Fibroblast of lung (primary cell): ENCODE data around the gene HLA-G. TPM values are rescaled to one million over a fixed set of nuclear protein-coding genes. Genes with fewer than 3 reads are reported as not detected.

Source experiments
- DNase-seq, 2 donors: peaks; one replicate each; pipeline versions ENCODE4 v3.0.0 to v3.0.0-alpha.2; 2010; ENCODE audit warnings: low read depth in 2 of 2
- H2AFZ ChIP-seq: 2 replicates; pipeline ENCODE4 v1.5.1; 2012; ENCODE audit warnings: low read length, control low read depth, inconsistent platforms
- H3K27ac ChIP-seq: 2 replicates; pipeline ENCODE4 v1.5.1; 2011; ENCODE audit warnings: low read length, control low read depth; ENCODE audit not compliant: insufficient read depth
- H3K27me3 ChIP-seq: 2 replicates; pipeline ENCODE4 v1.5.1; 2011; ENCODE audit warnings: mild to moderate bottlenecking, low read length; ENCODE audit not compliant: control insufficient read depth, insufficient read depth
- H3K36me3 ChIP-seq: 2 replicates; pipeline ENCODE4 v1.5.1; 2011; ENCODE audit warnings: low read length; ENCODE audit not compliant: control insufficient read depth, insufficient read depth
- H3K4me1 ChIP-seq: 2 replicates; pipeline ENCODE4 v1.5.1; 2011; ENCODE audit warnings: low read length; ENCODE audit not compliant: control insufficient read depth, insufficient read depth; ENCODE audit errors: extremely low read depth
- H3K4me2 ChIP-seq: 2 replicates; pipeline ENCODE4 v1.5.1; 2011; ENCODE audit warnings: low read length, control low read depth; ENCODE audit not compliant: insufficient read depth; ENCODE audit errors: extremely low read depth
- H3K4me3 ChIP-seq, 4 experiments: fragments of 200-600 bp in 1 of 4; sonication (generic) in 1 of 4; replicated peaks in 1 of 4; 2 replicates each; pipeline ENCODE4 v1.5.1; 2011 to 2016; ENCODE audit warnings: low read length in 4 of 4, low read depth in 3 of 4, mild to moderate bottlenecking in 3 of 4, control low read depth in 2 of 4, inconsistent platforms in 1 of 4, mixed read lengths in 1 of 4; ENCODE audit not compliant: insufficient read depth in 1 of 4; ENCODE audit errors: control extremely low read depth in 1 of 4
- H3K79me2 ChIP-seq: 2 replicates; pipeline ENCODE4 v1.5.1; 2012; ENCODE audit warnings: mild to moderate bottlenecking, low read length, inconsistent platforms; ENCODE audit not compliant: control insufficient read depth, insufficient read depth
- H3K9ac ChIP-seq: 2 replicates; pipeline ENCODE4 v1.5.1; 2011; ENCODE audit warnings: mild to moderate bottlenecking, low read length, control low read depth; ENCODE audit not compliant: insufficient read depth
- H3K9me3 ChIP-seq: 2 replicates; pipeline ENCODE4 v1.5.1; 2012; ENCODE audit warnings: low read depth, low read length; ENCODE audit not compliant: control insufficient read depth, insufficient read depth
- H4K20me1 ChIP-seq: 2 replicates; pipeline ENCODE4 v1.5.1; 2011; ENCODE audit warnings: low read length; ENCODE audit not compliant: control insufficient read depth, insufficient read depth; ENCODE audit errors: extremely low read depth
- EZH2 ChIP-seq: IDR thresholded peaks from 2 replicates; pipeline ENCODE4 v1.5.1; 2012; ENCODE audit warnings: low read length, control low read depth, mild to moderate bottlenecking; ENCODE audit errors: missing control alignments
- polyA plus RNA-seq, 2 donors: library from polyadenylated mRNA; depleted of rRNA in 1 of 2; stranded (reverse) in 1 of 2; unstranded in 1 of 2; fragments of >200 nt; gene quantifications; 2 replicates each; pipeline ENCODE4 v1.2.1, GENCODE V29; 2011 to 2012; ENCODE audit warnings: missing spikeins in 1 of 2
- total RNA-seq: library from RNA; depleted of rRNA; stranded (reverse); fragments of >200 nt; gene quantifications from 2 replicates; pipeline ENCODE4 v1.2.1, GENCODE V29; 2014
- TF ChIP-seq, protein P1 (sequence below), 2 donors: IDR thresholded peaks in 1 of 2; conservative IDR thresholded peaks in 1 of 2; 1 replicate in 1 of 2; 2 replicates in 1 of 2; pipeline ENCODE4 v1.5.1; 2011 to 2012; ENCODE audit warnings: low read length in 2 of 2, control low read depth in 1 of 2, inconsistent platforms in 1 of 2, low read depth in 1 of 2, mild to moderate bottlenecking in 1 of 2

Gene HLA-G
- total and polyA plus RNA-seq, 2 donors (not counting 1 experiment from before 2014, with no cell fraction given), result 0.23 TPM; not detected in 1

DNA sequence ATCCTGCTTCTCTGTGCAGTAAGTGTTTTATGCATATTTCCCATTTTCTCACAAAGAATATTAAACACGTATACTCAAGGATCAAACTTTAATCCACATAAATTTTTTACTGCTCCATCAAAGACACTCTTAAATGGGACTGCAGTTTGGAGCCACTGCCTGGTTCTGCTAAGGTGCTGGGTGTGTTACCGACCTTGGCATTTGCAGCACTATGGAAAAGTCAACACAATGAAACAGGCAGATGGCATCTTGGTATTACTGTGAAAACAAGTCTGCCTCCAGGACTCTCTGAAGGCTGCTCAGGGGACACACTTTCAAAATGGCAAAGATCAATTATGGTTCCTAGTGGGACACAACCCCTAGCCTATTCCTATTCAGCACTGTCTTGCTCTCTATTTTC lies 17.3 kb upstream of the HLA-G start:
- no peak for TF ChIP-seq EZH2
- TF ChIP-seq, protein P1, sequence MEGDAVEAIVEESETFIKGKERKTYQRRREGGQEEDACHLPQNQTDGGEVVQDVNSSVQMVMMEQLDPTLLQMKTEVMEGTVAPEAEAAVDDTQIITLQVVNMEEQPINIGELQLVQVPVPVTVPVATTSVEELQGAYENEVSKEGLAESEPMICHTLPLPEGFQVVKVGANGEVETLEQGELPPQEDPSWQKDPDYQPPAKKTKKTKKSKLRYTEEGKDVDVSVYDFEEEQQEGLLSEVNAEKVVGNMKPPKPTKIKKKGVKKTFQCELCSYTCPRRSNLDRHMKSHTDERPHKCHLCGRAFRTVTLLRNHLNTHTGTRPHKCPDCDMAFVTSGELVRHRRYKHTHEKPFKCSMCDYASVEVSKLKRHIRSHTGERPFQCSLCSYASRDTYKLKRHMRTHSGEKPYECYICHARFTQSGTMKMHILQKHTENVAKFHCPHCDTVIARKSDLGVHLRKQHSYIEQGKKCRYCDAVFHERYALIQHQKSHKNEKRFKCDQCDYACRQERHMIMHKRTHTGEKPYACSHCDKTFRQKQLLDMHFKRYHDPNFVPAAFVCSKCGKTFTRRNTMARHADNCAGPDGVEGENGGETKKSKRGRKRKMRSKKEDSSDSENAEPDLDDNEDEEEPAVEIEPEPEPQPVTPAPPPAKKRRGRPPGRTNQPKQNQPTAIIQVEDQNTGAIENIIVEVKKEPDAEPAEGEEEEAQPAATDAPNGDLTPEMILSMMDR (conservative IDR thresholded peaks at IDR 0.05 in 1 of 2, IDR thresholded peaks at IDR 0.05 in 1 of 2; ENCODE audit: low read depth in 1 of 2, low read length in 2 of 2), result no peak
- Histone ChIP-seq H3K4me2 (no peak overlapping the region), H3K36me3 (no peaks in the 10 kb centered on the region)

DNA sequence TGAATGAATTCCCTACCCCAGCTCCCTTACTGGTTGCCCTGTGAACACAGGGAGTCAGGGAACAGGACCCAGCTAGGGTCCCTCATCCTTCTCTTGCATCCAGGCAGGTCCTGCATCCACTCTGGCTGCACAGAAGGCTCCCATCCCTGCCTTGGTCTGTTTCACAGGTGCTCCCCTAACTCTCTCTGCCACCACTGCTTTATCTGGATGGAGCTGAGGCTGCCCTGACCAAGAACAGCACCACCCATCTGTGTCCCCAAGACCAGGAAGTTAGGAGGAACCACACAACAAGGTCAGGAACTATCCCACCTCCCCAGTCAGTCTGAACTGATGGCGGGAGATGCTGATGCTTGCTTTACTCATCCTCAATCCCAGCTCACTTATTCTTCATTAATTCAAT lies 16.2 kb upstream of the HLA-G start:
- no peaks in the 10 kb centered on the region for H3K79me2 ChIP-seq
- H3K36me3 ChIP-seq, result no peaks in the 10 kb centered on the region
- DNase-seq, result no peak
- TF ChIP-seq EZH2, result no peak
- TF ChIP-seq, protein P1 (conservative IDR thresholded peaks at IDR 0.05 in 1 of 2, IDR thresholded peaks at IDR 0.05 in 1 of 2; ENCODE audit: low read depth in 1 of 2, low read length in 2 of 2), result no peak
- H2AFZ ChIP-seq, result no peak overlapping the region
- H3K9me3 ChIP-seq, result no peaks in the 10 kb centered on the region
- H4K20me1 ChIP-seq, result no peaks in the 10 kb centered on the region
- no peak overlapping the region for H3K9ac ChIP-seq
- H3K4me1 ChIP-seq, result no peaks in the 10 kb centered on the region
- H3K27me3 ChIP-seq, result peaks cover 2% of the 10 kb centered on the region
- H3K27ac ChIP-seq, result no peak overlapping the region
- no peak overlapping the region for H3K4me2 ChIP-seq
- no peak overlapping the region for H3K4me3 ChIP-seq

More for the DNA sequence above, 17.3 kb upstream of the HLA-G start:
- H2AFZ ChIP-seq, result no peak overlapping the region
- no peaks in the 10 kb centered on the region for H3K79me2 ChIP-seq
- peaks cover 2% of the 10 kb centered on the region for H3K27me3 ChIP-seq
- H3K4me3 ChIP-seq, result no peak overlapping the region
- DNase-seq, result no peak
- H3K4me1 ChIP-seq, result no peaks in the 10 kb centered on the region
- no peak overlapping the region for H3K27ac ChIP-seq
- H3K9ac ChIP-seq, result no peak overlapping the region
- H3K9me3 ChIP-seq, result no peaks in the 10 kb centered on the region
- no peaks in the 10 kb centered on the region for H4K20me1 ChIP-seq

DNA sequence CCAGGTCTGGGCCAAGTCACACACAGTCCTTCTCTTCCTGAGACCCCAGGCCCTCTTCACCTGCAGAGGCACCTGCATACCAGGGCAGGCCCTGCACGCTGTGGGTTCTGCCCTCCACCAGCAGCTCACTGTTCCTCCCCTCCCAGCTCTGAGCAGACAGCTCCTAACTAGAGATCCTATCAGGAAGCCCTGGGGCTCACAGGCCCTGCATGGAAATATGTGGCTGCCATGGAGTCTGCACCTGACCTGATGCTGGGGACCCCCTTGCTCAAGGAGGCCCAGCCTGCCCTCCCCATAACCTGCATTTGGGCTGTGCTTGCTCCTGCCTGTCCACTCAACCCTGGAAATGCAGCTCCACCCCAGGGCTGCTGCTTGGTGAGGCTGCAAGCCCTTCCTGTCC lies 14.6 kb upstream of the HLA-G start:
- Histone ChIP-seq H3K9ac (no peak overlapping the region), H3K4me2 (no peak overlapping the region), H3K27me3 (peaks cover 2% of the 10 kb centered on the region), H2AFZ (no peak overlapping the region), H3K79me2 (no peaks in the 10 kb centered on the region), H3K36me3 (no peaks in the 10 kb centered on the region), H3K4me1 (no peaks in the 10 kb centered on the region), H3K27ac (no peak overlapping the region), H4K20me1 (no peaks in the 10 kb centered on the region), H3K9me3 (no peaks in the 10 kb centered on the region), H3K4me3 (no peak overlapping the region)
- DNase-seq, result no peak
- TF ChIP-seq EZH2, result no peak
- TF ChIP-seq, protein P1 (conservative IDR thresholded peaks at IDR 0.05 in 1 of 2, IDR thresholded peaks at IDR 0.05 in 1 of 2; ENCODE audit: low read depth in 1 of 2, low read length in 2 of 2), result no peak
